Measurements from ENCODE around the gene PKHD1. TPM values are rescaled to one million over a fixed set of nuclear protein-coding genes. Genes with fewer than 3 reads are reported as not detected.

PKHD1 gene
- total RNA-seq, 1 donor from 2014 or later = 0.32 TPM

DNA sequence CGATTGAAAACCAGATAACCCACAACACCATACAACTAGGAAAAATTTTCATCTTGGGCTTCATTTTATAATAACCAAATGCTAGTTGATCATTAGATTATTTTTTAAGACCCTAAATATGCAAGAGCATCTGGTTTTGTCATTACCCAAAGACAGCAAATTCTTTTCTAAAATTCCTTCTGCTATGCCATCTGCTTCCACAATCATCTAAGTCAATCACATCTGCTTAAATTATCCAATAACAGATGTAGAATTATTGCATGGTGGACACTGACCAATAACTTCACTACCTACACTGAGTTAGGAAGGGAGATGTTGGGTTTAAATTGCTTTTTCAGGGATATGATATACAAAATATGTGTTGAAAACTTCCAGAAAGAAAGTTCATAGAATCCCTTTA is 41.9 kb downstream of the PKHD1 start:
- Histone ChIP-seq H3K4me3 (no peak overlapping the region), H3K36me3 (no peaks in the 10 kb centered on the region)

DNA sequence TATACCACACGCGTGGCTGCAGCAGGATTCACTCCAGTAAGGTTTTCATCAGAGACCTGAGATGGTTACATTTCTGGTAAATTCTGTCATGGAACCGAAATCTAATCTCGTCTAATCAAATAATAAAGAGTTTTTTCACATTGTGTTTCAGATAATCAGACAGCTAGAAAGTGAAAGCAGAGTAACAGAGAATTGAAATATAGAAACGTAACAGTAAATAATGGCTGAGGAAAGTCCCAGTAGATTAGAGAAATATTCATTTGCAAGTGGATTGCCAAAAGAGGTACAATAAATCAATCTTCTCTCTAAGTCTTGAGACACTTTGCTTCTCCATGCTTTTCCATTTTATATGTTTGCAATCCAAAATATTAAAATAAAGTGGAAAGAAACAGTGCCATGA is 42.4 kb downstream of the PKHD1 start:
- peaks cover 4% of the 10 kb centered on the region for H3K27me3 ChIP-seq
- H3K27ac ChIP-seq = no peak overlapping the region
- intact Hi-C loops (cut with DNase I) = no loop called here
- H3K4me1 ChIP-seq = no peaks in the 10 kb centered on the region
- H3K4me3 ChIP-seq = no peak overlapping the region
- DNase-seq = no peak
- TF ChIP-seq, protein P1, sequence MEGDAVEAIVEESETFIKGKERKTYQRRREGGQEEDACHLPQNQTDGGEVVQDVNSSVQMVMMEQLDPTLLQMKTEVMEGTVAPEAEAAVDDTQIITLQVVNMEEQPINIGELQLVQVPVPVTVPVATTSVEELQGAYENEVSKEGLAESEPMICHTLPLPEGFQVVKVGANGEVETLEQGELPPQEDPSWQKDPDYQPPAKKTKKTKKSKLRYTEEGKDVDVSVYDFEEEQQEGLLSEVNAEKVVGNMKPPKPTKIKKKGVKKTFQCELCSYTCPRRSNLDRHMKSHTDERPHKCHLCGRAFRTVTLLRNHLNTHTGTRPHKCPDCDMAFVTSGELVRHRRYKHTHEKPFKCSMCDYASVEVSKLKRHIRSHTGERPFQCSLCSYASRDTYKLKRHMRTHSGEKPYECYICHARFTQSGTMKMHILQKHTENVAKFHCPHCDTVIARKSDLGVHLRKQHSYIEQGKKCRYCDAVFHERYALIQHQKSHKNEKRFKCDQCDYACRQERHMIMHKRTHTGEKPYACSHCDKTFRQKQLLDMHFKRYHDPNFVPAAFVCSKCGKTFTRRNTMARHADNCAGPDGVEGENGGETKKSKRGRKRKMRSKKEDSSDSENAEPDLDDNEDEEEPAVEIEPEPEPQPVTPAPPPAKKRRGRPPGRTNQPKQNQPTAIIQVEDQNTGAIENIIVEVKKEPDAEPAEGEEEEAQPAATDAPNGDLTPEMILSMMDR (IDR thresholded peaks at IDR 0.05) = no peak
- no peaks in the 10 kb centered on the region for H3K36me3 ChIP-seq
- ATAC-seq = no peak
- no peaks in the 10 kb centered on the region for H3K9me3 ChIP-seq

More for the DNA sequence above, 41.9 kb downstream of the PKHD1 start:
- Histone ChIP-seq H3K4me1 (no peaks in the 10 kb centered on the region), H3K27me3 (peaks cover 8% of the 10 kb centered on the region), H3K9me3 (no peaks in the 10 kb centered on the region), H3K27ac (no peak overlapping the region)
- TF ChIP-seq, protein P1 (IDR thresholded peaks at IDR 0.05) = no peak
- DNase-seq = no peak
- no peak for ATAC-seq
- intact Hi-C loops (cut with DNase I) = no loop called here

DNA sequence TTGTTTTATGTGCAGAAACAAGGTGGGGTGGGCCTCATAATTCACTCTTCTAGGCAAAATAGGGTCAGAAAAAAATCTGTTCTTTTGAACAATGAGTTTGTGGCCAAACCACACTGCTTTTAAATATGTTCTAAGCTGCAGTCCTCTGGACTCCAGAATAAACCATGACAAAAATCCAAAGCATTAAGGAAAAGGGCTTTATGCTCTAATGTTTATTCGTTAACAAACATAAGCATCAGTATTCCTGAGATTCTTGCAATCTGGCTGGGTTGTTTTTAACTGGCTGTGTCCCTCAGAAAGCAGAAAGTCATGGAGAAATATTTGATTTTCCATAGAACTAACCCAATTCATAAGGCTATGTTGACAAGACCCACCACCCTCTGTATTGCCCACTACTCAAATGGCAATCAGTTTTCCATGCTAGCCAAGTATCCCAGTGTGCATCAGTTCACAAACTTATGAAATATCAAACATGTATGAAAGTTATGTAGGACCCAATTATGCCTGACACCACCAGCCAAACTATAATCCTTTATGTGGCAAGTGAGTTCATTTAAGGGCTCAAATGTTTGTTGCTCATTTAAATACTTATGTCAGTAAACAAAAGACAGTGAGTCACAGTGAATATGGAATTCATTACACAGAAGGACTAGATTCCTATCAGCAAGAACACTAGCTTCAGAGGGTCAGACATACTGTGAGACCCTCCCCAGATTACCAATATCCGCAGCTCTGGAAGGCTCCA is 45.1 kb downstream of the PKHD1 start:
- H3K27ac ChIP-seq = no peak overlapping the region
- H3K36me3 ChIP-seq = no peaks in the 10 kb centered on the region
- ATAC-seq = no peak

DNA sequence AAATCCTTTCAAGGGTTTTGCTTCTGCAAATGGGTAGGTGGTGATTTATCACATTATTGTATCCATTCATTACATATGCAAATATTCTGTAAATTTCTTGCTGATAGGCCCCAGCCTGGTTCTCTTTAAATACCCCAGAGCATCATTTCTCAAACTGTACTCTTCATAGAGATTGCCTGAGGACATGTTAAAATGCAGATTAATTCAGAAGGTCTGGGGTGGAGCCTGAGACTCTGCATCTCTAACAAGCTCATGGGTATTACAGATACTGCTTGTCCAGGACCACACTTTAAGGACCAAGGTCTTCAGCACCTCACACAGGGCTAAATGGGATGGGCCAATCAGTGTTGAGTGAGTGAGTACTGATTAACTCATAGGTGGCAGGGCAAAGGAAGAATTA is 46.3 kb downstream of the PKHD1 start:
- no peaks in the 10 kb centered on the region for H3K36me3 ChIP-seq
- TF ChIP-seq, protein P1 (IDR thresholded peaks at IDR 0.05) = no peak
- ATAC-seq (no peak), DNase-seq (no peak)
- H3K9me3 ChIP-seq = no peaks in the 10 kb centered on the region
- intact Hi-C loops (cut with DNase I) = no loop called here
- no peak overlapping the region for H3K4me3 ChIP-seq
- H3K27ac ChIP-seq = no peak overlapping the region
- no peaks in the 10 kb centered on the region for H3K27me3 ChIP-seq
- no peaks in the 10 kb centered on the region for H3K4me1 ChIP-seq

More for the DNA sequence above, 45.1 kb downstream of the PKHD1 start:
- TF ChIP-seq, protein P1 (IDR thresholded peaks at IDR 0.05) = no peak
- Histone ChIP-seq H3K9me3 (no peaks in the 10 kb centered on the region), H3K4me1 (no peaks in the 10 kb centered on the region), H3K27me3 (no peaks in the 10 kb centered on the region), H3K4me3 (no peak overlapping the region)
- DNase-seq = no peak
- intact Hi-C loops (cut with DNase I) = no loop called here

DNA sequence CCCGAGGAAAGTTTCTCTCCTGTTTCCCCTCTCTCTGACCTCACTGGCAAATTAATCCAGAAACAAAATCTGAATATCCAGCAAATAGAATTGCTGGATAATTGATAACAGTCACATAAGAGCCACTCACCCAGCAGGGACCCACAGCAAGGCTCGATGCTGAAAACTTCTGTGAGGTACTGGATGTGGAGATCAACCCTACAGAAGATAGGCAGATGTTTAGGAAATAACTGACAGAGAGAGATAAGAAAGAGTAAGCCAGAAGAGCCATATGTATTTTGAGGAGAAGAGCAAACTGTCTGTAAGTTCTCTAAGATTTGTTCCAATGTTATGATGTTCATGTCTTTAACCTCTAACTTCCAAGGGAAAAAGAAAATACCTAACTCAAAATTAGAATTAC is 59.7 kb downstream of the PKHD1 start:
- H3K36me3 ChIP-seq = no peaks in the 10 kb centered on the region
- intact Hi-C loops (cut with DNase I) = no loop called here

More for the DNA sequence above, 59.7 kb downstream of the PKHD1 start:
- Histone ChIP-seq H3K27ac (no peak overlapping the region), H3K9me3 (no peaks in the 10 kb centered on the region), H3K4me1 (no peaks in the 10 kb centered on the region), H3K27me3 (no peaks in the 10 kb centered on the region), H3K4me3 (no peak overlapping the region)
- DNase-seq (no peak), ATAC-seq (no peak)
- TF ChIP-seq, protein P1 (IDR thresholded peaks at IDR 0.05) = no peak
